ENCODE results near the gene XPNPEP3. TPM values are rescaled to one million over a fixed set of nuclear protein-coding genes. Genes with fewer than 3 reads are reported as not detected.

XPNPEP3 gene
- total RNA-seq, 3 donors from 2014 or later: 9.8 to 21.7 (median 14.6) TPM

DNA sequence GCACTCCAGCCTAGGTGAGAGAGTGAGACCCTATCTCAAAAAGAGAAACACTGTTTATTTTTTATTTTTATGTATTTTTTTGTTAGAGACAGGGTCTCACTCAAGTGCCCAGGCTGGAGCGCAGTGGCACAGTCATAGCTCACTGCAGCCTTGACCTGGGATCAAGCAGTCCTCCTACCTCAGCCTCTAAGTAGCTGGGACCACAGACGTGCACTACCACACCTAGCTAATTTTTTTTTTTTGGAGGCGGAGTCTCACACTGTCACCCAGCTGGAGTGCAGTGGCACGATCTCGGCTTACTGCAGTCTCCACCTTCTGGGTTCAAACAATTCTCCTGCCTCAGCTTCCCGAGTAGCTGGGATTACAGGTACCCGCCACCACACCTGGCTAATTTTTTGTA is 100.7 kb downstream of the XPNPEP3 start:
- H3K4me1 ChIP-seq (ENCODE audit: low read depth): peaks cover 10% of the 10 kb centered on the region
- intact Hi-C loops (cut with DNase I, micrococcal nuclease): loop anchor here (10.0 kb wide), 2 partner anchors 67 to 137 kb away; partner anchors contain the start of gene EP300 (in 1 of the 2)
- TF ChIP-seq, protein P1, sequence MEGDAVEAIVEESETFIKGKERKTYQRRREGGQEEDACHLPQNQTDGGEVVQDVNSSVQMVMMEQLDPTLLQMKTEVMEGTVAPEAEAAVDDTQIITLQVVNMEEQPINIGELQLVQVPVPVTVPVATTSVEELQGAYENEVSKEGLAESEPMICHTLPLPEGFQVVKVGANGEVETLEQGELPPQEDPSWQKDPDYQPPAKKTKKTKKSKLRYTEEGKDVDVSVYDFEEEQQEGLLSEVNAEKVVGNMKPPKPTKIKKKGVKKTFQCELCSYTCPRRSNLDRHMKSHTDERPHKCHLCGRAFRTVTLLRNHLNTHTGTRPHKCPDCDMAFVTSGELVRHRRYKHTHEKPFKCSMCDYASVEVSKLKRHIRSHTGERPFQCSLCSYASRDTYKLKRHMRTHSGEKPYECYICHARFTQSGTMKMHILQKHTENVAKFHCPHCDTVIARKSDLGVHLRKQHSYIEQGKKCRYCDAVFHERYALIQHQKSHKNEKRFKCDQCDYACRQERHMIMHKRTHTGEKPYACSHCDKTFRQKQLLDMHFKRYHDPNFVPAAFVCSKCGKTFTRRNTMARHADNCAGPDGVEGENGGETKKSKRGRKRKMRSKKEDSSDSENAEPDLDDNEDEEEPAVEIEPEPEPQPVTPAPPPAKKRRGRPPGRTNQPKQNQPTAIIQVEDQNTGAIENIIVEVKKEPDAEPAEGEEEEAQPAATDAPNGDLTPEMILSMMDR (IDR thresholded peaks at IDR 0.05): no peak
- ATAC-seq: no peak
- no peak overlapping the region for H3K4me3 ChIP-seq
- H3K36me3 ChIP-seq (ENCODE audit: low read depth): no peaks in the 10 kb centered on the region
- no peaks in the 10 kb centered on the region for H3K9me3 ChIP-seq
- no peak for DNase-seq

DNA sequence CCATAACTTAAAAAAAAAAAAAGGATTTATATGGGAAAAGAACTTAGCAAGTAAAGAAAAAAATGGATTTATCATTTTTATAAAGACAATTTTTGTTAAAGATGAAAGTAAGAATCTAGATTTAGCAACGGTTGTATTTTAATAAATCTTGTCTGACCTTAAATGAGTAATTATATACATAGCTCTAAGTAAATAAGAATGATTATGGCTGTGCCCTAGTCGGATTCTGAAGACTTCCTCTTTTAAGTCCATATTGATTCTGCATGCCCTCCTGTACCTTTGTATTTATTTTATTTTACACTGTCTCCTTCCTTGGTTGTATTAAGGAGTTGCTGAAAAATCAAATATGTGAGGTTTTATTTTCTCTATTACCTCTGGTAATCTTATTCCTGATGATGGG is 101.4 kb downstream of the XPNPEP3 start:
- Histone ChIP-seq H3K9me3 (no peaks in the 10 kb centered on the region), H3K4me3 (no peak overlapping the region), H3K36me3 (ENCODE audit: low read depth) (no peaks in the 10 kb centered on the region), H3K4me1 (ENCODE audit: low read depth) (peaks cover 3% of the 10 kb centered on the region)
- DNase-seq (no peak), ATAC-seq (peak; percentile 59)
- TF ChIP-seq, protein P1 (IDR thresholded peaks at IDR 0.05): no peak
- intact Hi-C loops (cut with DNase I, micrococcal nuclease): loop anchor here (10.0 kb wide), 2 partner anchors 67 to 137 kb away; partner anchors contain the start of gene EP300 (in 1 of the 2)

DNA sequence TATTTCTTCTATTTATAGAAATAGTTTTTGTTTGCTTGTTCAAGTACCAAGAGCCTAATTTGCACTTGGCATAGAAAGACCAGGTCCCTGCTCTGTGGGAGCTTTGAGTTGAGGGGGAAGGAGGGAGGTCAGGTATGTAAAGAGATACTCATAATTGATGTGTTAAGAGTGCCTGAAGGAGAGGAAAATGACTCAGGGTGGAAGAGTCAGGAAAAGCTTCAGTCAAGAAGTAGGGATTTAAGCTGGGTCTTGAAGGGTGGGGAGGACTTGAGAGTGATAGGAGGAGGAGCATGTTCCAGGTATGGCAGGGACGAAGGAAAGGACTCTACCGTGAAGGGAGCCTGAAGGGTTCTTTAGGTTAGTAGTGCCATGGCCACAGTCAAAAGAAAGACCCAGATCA is 103.2 kb downstream of the XPNPEP3 start:
- H3K36me3 ChIP-seq (ENCODE audit: low read depth): no peaks in the 10 kb centered on the region
- DNase-seq (no peak), ATAC-seq (no peak)
- H3K4me1 ChIP-seq (ENCODE audit: low read depth): no peaks in the 10 kb centered on the region
- H3K4me3 ChIP-seq: no peak overlapping the region
- no peaks in the 10 kb centered on the region for H3K9me3 ChIP-seq
- TF ChIP-seq, protein P1 (IDR thresholded peaks at IDR 0.05): no peak
- intact Hi-C loops (cut with DNase I, micrococcal nuclease): no loop called here

DNA sequence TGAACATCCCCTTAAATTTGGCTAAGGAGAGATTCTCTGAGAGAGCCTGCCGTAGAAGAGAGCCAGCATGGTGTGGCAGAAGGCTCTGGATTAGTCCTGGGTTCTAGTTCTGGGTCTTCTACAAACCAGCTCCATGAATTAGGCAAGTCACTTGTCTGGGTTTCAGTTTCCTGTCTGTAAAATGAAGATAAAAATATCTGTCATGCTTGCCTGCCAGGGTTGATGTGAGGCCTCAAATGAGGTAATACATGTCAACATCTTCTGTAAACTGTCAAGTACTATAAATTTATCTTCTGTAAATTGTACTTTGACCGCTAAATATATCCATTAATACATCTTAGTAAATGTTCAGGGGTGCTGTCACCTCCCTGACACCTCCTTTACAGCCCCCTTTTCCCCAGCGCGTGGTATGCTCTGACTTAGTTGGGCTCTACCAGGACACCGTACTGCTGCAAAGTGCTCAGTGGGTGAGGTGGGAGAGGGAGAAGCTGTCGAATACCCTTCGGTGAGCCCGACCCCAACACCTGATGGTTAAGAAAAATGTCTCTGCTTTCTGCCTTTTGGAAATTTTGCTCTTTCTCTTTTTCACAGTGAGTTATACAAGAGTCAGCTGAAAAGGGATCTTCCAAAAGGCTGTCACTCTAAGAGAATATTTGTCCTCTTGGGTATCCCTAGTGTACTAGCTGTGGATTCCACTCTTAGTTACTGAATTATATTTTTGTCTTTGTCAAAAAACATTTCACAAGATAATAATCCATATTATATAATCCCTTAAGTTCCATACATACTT is 109.2 kb downstream of the XPNPEP3 start:
- Histone ChIP-seq H3K4me1 (ENCODE audit: low read depth) (no peaks in the 10 kb centered on the region), H3K9me3 (no peaks in the 10 kb centered on the region), H3K36me3 (ENCODE audit: low read depth) (no peaks in the 10 kb centered on the region), H3K4me3 (no peak overlapping the region)
- ATAC-seq (no peak), DNase-seq (no peak)
- intact Hi-C loops (cut with DNase I, micrococcal nuclease): no loop called here
- TF ChIP-seq, protein P1 (IDR thresholded peaks at IDR 0.05): no peak

DNA sequence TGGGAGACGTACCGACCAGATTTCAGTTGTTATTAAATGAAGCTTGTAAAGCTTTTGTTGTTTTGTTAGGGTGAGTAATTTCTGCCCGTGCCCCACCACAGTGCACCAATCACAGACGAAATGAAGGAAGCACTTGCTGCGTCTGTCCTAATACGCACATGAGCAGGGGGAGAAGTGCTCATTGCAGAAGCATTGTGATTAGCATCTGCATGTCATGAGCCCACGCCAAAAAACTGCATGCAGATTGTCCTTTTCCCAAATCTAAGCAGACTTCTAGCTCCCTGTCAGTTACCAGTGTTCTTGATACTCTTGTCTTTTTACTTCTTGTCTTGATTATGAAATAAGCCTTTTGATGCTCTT is 109.8 kb downstream of the XPNPEP3 start:
- Histone ChIP-seq H3K36me3 (ENCODE audit: low read depth) (no peaks in the 10 kb centered on the region), H3K4me3 (no peak overlapping the region), H3K4me1 (ENCODE audit: low read depth) (no peaks in the 10 kb centered on the region), H3K9me3 (no peaks in the 10 kb centered on the region)
- intact Hi-C loops (cut with DNase I, micrococcal nuclease): no loop called here
- no peak for DNase-seq
- ATAC-seq: peak; percentile 37
- TF ChIP-seq, protein P1 (IDR thresholded peaks at IDR 0.05): no peak
